ENCODE results near the gene DAB2IP. TPM values are rescaled to one million over a fixed set of nuclear protein-coding genes. Genes with fewer than 3 reads are reported as not detected.

The DAB2IP gene
- total RNA-seq, 6 experiments from 2014 or later, result 15.1 to 21.6 (median 19.0) TPM

- intact Hi-C loops (cut with DNase I), result no loop called here
- Histone ChIP-seq H3K9me3 (no peaks in the 10 kb centered on the region), H3K4me3 (no peak overlapping the region), H3K27me3 (no peaks in the 10 kb centered on the region), H3K4me1 (no peaks in the 10 kb centered on the region), H3K27ac (no peak overlapping the region), H3K36me3 (no peaks in the 10 kb centered on the region)
- no peak for DNase-seq
- TF ChIP-seq, protein P1, sequence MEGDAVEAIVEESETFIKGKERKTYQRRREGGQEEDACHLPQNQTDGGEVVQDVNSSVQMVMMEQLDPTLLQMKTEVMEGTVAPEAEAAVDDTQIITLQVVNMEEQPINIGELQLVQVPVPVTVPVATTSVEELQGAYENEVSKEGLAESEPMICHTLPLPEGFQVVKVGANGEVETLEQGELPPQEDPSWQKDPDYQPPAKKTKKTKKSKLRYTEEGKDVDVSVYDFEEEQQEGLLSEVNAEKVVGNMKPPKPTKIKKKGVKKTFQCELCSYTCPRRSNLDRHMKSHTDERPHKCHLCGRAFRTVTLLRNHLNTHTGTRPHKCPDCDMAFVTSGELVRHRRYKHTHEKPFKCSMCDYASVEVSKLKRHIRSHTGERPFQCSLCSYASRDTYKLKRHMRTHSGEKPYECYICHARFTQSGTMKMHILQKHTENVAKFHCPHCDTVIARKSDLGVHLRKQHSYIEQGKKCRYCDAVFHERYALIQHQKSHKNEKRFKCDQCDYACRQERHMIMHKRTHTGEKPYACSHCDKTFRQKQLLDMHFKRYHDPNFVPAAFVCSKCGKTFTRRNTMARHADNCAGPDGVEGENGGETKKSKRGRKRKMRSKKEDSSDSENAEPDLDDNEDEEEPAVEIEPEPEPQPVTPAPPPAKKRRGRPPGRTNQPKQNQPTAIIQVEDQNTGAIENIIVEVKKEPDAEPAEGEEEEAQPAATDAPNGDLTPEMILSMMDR (IDR thresholded peaks at IDR 0.05), result no peak
- no peak for TF ChIP-seq POLR2A (IDR thresholded peaks at IDR 0.05)
- 60% methylated on average over 2 of the region's 2 CpGs for WGBS (ENCODE audit: insufficient coverage, low coverage, low lambda C conversion rate, missing lambda C conversion rate)
- ATAC-seq, result no peak
Measured at GRCh38 chr9:121797081-121797480, 145.6 kb downstream of the DAB2IP start.

GRCh38 chr9:121798941-121799340 lies 147.5 kb downstream of the DAB2IP start:
- Histone ChIP-seq H3K9me3 (no peaks in the 10 kb centered on the region), H3K4me1 (no peaks in the 10 kb centered on the region), H3K36me3 (no peaks in the 10 kb centered on the region), H3K27ac (no peak overlapping the region), H3K4me3 (no peak overlapping the region), H3K27me3 (no peaks in the 10 kb centered on the region)
- ATAC-seq (no peak), DNase-seq (no peak)
- TF ChIP-seq, protein P1 (IDR thresholded peaks at IDR 0.05), result no peak
- no peak for TF ChIP-seq POLR2A (IDR thresholded peaks at IDR 0.05)
- intact Hi-C loops (cut with DNase I), result no loop called here
- WGBS (ENCODE audit: insufficient coverage, low coverage, low lambda C conversion rate, missing lambda C conversion rate), result 54% methylated on average over 4 of the region's 5 CpGs

- ATAC-seq (no peak), DNase-seq (no peak)
- Histone ChIP-seq H3K27me3 (no peaks in the 10 kb centered on the region), H3K4me1 (no peaks in the 10 kb centered on the region), H3K36me3 (no peaks in the 10 kb centered on the region), H3K27ac (no peak overlapping the region), H3K9me3 (no peaks in the 10 kb centered on the region), H3K4me3 (no peak overlapping the region)
- 90% methylated on average over 10 of the region's 10 CpGs for WGBS (ENCODE audit: insufficient coverage, low coverage, low lambda C conversion rate, missing lambda C conversion rate)
- intact Hi-C loops (cut with DNase I), result no loop called here
- no peak for TF ChIP-seq POLR2A (IDR thresholded peaks at IDR 0.05)
- TF ChIP-seq, protein P1 (IDR thresholded peaks at IDR 0.05), result no peak
Measured at GRCh38 chr9:121800376-121800775, 148.9 kb downstream of the DAB2IP start.

GRCh38 chr9:121801579-121801978 lies 150.1 kb downstream of the DAB2IP start:
- Histone ChIP-seq H3K27me3 (no peaks in the 10 kb centered on the region), H3K27ac (no peak overlapping the region), H3K9me3 (no peaks in the 10 kb centered on the region), H3K4me3 (no peak overlapping the region), H3K4me1 (no peaks in the 10 kb centered on the region), H3K36me3 (no peaks in the 10 kb centered on the region)
- no peak for ATAC-seq
- intact Hi-C loops (cut with DNase I), result no loop called here
- TF ChIP-seq, protein P1 (IDR thresholded peaks at IDR 0.05), result no peak
- TF ChIP-seq POLR2A (IDR thresholded peaks at IDR 0.05), result no peak
- WGBS (ENCODE audit: insufficient coverage, low coverage, low lambda C conversion rate, missing lambda C conversion rate), result 67% methylated on average over 3 of the region's 3 CpGs
- no peak for DNase-seq

GRCh38 chr9:121802753-121803152 lies 151.3 kb downstream of the DAB2IP start:
- ATAC-seq (no peak), DNase-seq (no peak)
- H3K27ac ChIP-seq, result no peak overlapping the region
- no peaks in the 10 kb centered on the region for H3K36me3 ChIP-seq
- H3K9me3 ChIP-seq, result no peaks in the 10 kb centered on the region
- H3K4me1 ChIP-seq, result no peaks in the 10 kb centered on the region
- H3K4me3 ChIP-seq, result no peak overlapping the region
- intact Hi-C loops (cut with DNase I), result no loop called here
- 77% methylated on average over 5 of the region's 5 CpGs for WGBS (ENCODE audit: insufficient coverage, low coverage, low lambda C conversion rate, missing lambda C conversion rate)
- TF ChIP-seq, protein P1 (IDR thresholded peaks at IDR 0.05), result no peak
- no peak for TF ChIP-seq POLR2A (IDR thresholded peaks at IDR 0.05)
- no peaks in the 10 kb centered on the region for H3K27me3 ChIP-seq
